SH-SY5Y (cell line): ENCODE results near the gene UBE2G2.

Experiments used
- GATA2 ChIP-seq: IDR thresholded peaks from 2 replicates; pipeline ENCODE4 v1.6.1; 2011; ENCODE audit warnings: mild to moderate bottlenecking, low read depth, low read length
- GATA3 ChIP-seq: IDR thresholded peaks from 2 replicates; pipeline ENCODE4 v1.6.1; 2011; ENCODE audit warnings: low read depth, mild to moderate bottlenecking, low read length, moderate library complexity

UBE2G2 gene

GRCh38 chr21:44751186-44751798, 50.3 kb downstream of the UBE2G2 start:
- TF ChIP-seq GATA3 (no peak), GATA2 (no peak)

DNA sequence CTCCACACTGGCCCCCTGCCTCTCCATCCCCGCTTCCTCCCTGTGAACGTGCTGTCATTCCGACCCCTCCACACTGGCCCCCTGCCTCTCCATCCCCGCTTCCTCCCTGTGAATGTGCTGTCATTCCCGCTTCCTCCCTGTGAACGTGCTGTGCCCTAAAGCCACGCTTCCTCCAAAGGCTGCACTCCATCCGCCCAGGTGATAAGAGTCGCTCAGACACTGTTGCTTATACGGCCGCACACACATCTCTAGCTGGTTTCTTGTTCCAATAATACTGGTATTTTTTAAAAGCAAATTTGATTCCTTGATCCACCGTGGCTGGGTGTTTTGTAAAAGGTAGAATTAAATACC, 51.0 kb downstream of the UBE2G2 start:
- no peak for TF ChIP-seq GATA2
- no peak for TF ChIP-seq GATA3

DNA sequence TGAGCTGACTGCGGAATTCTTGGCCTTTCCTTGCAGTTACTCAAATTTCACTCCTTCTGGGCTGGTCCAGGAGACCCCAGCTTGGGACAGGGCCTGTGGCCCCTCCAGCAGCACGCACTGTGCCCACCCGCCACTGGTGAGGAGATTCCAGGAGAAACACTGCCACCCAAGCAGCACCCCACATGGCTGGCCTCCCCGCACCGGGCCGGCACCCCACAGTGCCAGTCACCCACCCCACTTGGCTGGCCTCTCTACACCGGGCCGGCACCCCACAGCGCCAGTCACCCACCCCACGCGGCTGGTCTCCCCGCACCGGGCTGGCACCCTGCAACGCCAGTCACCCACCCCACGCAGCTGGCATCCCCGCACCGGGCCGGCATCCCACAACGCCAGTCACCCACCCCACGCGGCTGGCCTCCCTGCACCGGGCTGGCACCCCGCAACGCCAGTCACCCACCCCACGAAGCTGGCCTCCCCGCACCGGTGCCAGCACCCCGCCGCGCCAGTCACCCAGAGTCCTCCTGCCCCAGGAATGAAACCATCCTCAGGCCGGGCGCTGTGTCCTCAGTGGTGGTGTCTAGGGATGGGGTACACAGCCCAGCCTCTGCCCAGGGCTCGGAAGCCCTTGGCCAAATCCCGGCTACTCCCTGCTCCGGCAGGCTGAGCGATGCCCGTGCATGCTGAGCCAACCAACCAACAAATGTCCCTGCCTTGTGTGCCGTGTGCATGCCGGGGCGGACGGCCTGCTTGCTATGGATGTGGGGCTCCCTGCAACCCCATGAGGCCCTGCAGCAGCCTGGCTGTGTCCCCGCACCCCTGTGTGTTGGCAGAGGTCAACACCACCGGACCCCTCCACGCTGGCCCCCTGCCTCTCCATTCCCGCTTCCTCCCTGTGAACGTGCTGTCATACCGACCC, 51.6 kb downstream of the UBE2G2 start:
- TF ChIP-seq GATA2 (no peak), GATA3 (no peak)

GRCh38 chr21:44749116-44749758, 52.4 kb downstream of the UBE2G2 start:
- TF ChIP-seq GATA3 (no peak), GATA2 (no peak)

GRCh38 chr21:44748621-44749020, 53.0 kb downstream of the UBE2G2 start:
- TF ChIP-seq GATA3 (no peak), GATA2 (no peak)

DNA sequence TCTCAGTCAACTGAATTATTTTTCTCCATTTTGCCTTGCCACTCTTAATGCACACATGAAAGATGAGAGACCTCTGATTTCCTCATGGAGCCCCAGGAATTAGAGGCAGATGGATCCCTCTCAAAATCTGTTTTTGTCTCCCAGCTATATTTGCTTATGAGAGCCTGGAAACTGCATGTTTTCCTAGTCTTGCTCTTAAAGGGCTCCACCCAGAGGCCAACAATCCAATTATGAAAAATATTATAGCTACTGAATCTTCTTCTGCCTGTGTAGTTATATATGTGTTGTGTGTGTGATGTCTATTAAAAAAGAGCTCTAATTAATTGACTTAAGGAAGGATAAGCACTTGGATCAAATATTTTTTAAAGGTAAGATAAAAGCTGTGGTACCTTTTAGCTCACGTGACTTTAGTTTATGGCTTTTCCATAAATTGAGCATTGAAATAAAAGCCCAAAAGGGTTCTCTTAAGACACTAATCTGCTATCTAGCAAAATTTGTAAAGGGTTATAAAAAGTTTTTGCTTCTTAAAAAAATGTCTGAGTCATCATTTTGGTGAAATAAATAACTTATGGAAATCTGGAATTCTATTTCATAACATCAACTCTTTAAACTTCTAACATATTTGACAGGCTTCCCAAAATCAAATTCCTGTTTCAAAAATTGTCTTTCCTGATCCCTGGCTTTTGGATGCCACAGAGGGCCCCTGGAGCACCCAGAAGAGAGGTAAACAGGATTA, 59.0 kb downstream of the UBE2G2 start:
- TF ChIP-seq GATA2 (no peak), GATA3 (no peak)

GRCh38 chr21:44741921-44742320, 59.7 kb downstream of the UBE2G2 start:
- TF ChIP-seq GATA3 (no peak), GATA2 (no peak)

- no peak for TF ChIP-seq GATA2
- no peak for TF ChIP-seq GATA3
Observed at GRCh38 chr21:44740742-44741141, 60.9 kb downstream of the UBE2G2 start.

DNA sequence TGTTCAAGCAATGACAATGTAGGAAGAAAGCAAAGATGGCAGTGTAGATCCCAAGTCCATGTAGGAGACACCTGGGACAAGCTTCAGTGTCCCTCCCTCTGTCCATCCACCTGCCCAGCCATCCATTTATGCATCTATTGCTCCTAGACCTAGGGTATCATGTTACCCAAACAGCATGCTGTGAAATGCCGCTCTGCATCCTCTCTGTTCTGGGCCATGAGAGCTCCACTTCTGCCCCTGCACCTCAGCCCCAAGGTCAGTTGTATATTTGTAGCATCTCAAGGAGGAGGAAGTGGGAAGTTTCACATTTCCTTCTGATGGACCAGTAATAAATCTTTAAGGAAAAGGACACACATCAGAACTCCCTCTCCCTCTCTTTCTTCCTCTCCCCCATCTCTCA, 62.3 kb downstream of the UBE2G2 start:
- TF ChIP-seq GATA2 (no peak), GATA3 (no peak)

DNA sequence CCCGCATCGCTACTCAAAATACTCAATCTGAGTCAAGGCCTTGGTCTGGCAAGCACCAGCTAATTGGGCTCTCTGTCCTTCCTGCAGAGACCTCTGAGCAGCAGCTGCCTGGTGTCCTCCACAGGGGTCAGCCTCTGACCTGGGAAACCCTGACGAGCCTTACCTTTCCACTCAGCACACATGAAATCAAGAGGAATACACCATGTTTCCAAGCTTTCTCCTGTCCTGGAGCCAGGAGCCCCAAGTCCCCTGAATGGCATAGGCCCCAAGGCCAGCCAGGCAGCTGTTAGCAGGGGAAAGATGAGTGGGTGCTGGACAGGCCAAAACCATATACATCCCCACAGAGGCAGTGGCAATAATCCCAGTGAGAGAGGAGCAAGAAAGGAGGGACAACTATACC, 63.0 kb downstream of the UBE2G2 start:
- TF ChIP-seq GATA2 (no peak), GATA3 (no peak)

DNA sequence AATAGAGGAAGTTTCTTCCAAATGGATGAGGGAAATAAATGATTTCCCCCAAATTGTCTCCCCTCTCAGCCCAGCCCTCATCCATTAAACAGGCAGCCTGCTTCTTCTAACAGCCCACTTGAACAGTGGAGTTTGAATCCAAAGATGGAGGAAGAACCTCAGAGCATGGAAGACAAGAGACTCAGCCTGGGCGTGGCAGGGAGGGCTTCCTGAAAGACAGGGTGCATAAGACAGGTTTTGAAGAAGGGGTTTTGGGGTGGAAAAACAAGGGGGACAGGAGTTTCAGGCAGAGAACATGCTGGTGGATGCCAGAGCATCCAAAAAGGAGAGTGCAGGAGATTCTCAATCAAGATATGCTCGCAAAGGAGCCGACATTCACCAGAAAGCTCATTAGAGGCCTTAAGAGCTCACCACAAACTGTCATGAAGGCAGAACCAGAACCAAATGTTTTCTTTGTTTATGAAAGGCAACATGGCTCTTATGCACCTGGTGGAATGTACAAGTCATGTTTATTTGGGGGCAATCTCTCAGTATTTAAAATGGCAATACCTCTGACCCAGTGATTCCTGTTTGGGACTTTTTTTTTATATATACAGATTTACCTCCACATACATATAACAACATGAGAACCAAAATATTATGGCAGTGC, 63.8 kb downstream of the UBE2G2 start:
- TF ChIP-seq GATA3 (no peak), GATA2 (no peak)

- TF ChIP-seq GATA2 (no peak), GATA3 (no peak)
Observed at GRCh38 chr21:44736291-44737004, 65.2 kb downstream of the UBE2G2 start.

GRCh38 chr21:44735821-44736220, 65.8 kb downstream of the UBE2G2 start:
- no peak for TF ChIP-seq GATA3
- TF ChIP-seq GATA2: no peak
